ENCODE measurements around the gene SORL1-AS1.
A peak's percentile ranks its signal among the peaks of the same experiment; 100 is the strongest.

Gene SORL1-AS1

GRCh38 chr11:121419836-121420235 is 32.9 kb downstream of the SORL1-AS1 start:
- H3K27ac Mint-ChIP-seq: no peak overlapping the region
- H3K27me3 Mint-ChIP-seq (ENCODE audit: low read depth): peaks cover 9% of the 10 kb centered on the region
- no peak for TF ChIP-seq CTCF (IDR thresholded peaks at IDR 0.05; ENCODE audit: unreplicated experiment in 3 of 3)
- H3K4me1 Mint-ChIP-seq: peaks cover 22% of the 10 kb centered on the region
- no peaks in the 10 kb centered on the region for H3K36me3 Mint-ChIP-seq (ENCODE audit: low read depth)
- H3K9me3 Mint-ChIP-seq: no peaks in the 10 kb centered on the region
- H3K4me3 Mint-ChIP-seq: no peak overlapping the region

- H3K36me3 Mint-ChIP-seq (ENCODE audit: low read depth): no peaks in the 10 kb centered on the region
Observed at GRCh38 chr11:121418625-121419114, 34.1 kb downstream of the SORL1-AS1 start.

GRCh38 chr11:121417607-121418006 is 35.2 kb downstream of the SORL1-AS1 start:
- Mint-ChIP-seq H3K36me3 (ENCODE audit: low read depth) (no peaks in the 10 kb centered on the region), H3K4me1 (peaks cover 22% of the 10 kb centered on the region)

More at GRCh38 chr11:121418625-121419114, 34.1 kb downstream of the SORL1-AS1 start:
- no peak for TF ChIP-seq CTCF (IDR thresholded peaks at IDR 0.05; ENCODE audit: unreplicated experiment in 3 of 3)
- H3K4me1 Mint-ChIP-seq: peaks cover 22% of the 10 kb centered on the region
- no peak overlapping the region for H3K27ac Mint-ChIP-seq
- H3K4me3 Mint-ChIP-seq: no peak overlapping the region
- H3K9me3 Mint-ChIP-seq: no peaks in the 10 kb centered on the region
- peaks cover 1% of the 10 kb centered on the region for H3K27me3 Mint-ChIP-seq (ENCODE audit: low read depth)

GRCh38 chr11:121417055-121417551 is 35.7 kb downstream of the SORL1-AS1 start:
- Mint-ChIP-seq H3K4me3 (no peak overlapping the region), H3K9me3 (no peaks in the 10 kb centered on the region), H3K4me1 (peaks cover 22% of the 10 kb centered on the region), H3K27ac (peak overlapping the region in 2 of 3 experiments; percentile 60 to 66), H3K36me3 (ENCODE audit: low read depth) (no peaks in the 10 kb centered on the region), H3K27me3 (ENCODE audit: low read depth) (peaks cover 7% of the 10 kb centered on the region)
- TF ChIP-seq CTCF (IDR thresholded peaks at IDR 0.05; ENCODE audit: unreplicated experiment in 3 of 3): no peak

More at GRCh38 chr11:121417607-121418006, 35.2 kb downstream of the SORL1-AS1 start:
- Mint-ChIP-seq H3K4me3 (no peak overlapping the region), H3K27me3 (ENCODE audit: low read depth) (peaks cover 4% of the 10 kb centered on the region), H3K27ac (peak overlapping the region in 2 of 3 experiments; percentile 60 to 66), H3K9me3 (no peaks in the 10 kb centered on the region)
- TF ChIP-seq CTCF (IDR thresholded peaks at IDR 0.05; ENCODE audit: unreplicated experiment in 3 of 3): no peak

GRCh38 chr11:121415856-121416255 is 36.9 kb downstream of the SORL1-AS1 start:
- Mint-ChIP-seq H3K27me3 (ENCODE audit: low read depth) (peaks cover 7% of the 10 kb centered on the region), H3K36me3 (ENCODE audit: low read depth) (no peaks in the 10 kb centered on the region), H3K27ac (no peak overlapping the region), H3K9me3 (no peaks in the 10 kb centered on the region), H3K4me3 (no peak overlapping the region), H3K4me1 (peaks cover 22% of the 10 kb centered on the region)
- TF ChIP-seq CTCF (IDR thresholded peaks at IDR 0.05; ENCODE audit: unreplicated experiment in 3 of 3): no peak

All from nephron (organoid).